Panc1 (cell line): ENCODE results near the gene IER3.

Experiments used
- POLR2AphosphoS5 ChIP-seq: IDR thresholded peaks from 2 replicates; pipeline ENCODE4 v1.6.1; 2012; ENCODE audit warnings: mild to moderate bottlenecking, low read depth, low read length, moderate library complexity
- TF ChIP-seq, protein P1 (sequence below): fragments of 450-650 bp; IDR thresholded peaks from 2 replicates; pipeline ENCODE4 v1.5.1; 2017; ENCODE audit warnings: mild to moderate bottlenecking

DNA sequence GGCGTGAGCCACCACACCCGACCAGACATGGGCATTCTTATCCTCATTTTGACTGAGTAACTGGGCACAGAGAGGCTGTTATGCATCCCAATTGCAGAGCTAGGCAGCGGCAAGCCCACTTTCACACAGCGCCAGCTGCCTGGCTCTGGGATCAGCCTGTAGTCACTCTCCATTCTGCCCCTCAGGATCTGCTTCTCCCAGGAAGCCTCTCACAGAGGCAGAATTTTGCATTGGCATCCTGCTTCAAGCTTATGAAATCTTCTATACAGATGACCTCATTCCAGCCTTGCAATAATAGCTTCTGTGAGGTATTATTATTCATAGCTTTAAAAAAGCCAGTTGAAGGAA is 37.0 kb upstream of the IER3 start:
- TF ChIP-seq, protein P1, sequence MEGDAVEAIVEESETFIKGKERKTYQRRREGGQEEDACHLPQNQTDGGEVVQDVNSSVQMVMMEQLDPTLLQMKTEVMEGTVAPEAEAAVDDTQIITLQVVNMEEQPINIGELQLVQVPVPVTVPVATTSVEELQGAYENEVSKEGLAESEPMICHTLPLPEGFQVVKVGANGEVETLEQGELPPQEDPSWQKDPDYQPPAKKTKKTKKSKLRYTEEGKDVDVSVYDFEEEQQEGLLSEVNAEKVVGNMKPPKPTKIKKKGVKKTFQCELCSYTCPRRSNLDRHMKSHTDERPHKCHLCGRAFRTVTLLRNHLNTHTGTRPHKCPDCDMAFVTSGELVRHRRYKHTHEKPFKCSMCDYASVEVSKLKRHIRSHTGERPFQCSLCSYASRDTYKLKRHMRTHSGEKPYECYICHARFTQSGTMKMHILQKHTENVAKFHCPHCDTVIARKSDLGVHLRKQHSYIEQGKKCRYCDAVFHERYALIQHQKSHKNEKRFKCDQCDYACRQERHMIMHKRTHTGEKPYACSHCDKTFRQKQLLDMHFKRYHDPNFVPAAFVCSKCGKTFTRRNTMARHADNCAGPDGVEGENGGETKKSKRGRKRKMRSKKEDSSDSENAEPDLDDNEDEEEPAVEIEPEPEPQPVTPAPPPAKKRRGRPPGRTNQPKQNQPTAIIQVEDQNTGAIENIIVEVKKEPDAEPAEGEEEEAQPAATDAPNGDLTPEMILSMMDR, result no peak
- TF ChIP-seq POLR2AphosphoS5, result no peak
